A172 (cell line): ENCODE data around the gene SYT14. TPM values are rescaled to one million over a fixed set of nuclear protein-coding genes. Genes with fewer than 3 reads are reported as not detected.
"Not testable (repeated sequence)": the region's sequence is repeated elsewhere in the genome, so short reads cannot be mapped to it uniquely, and the experiment has no call there.

Experiments used
- DNase-seq: peaks from one replicate; pipeline ENCODE4 v3.0.0-alpha.2; 2015; ENCODE audit warnings: low spot score
- total RNA-seq: library from RNA; depleted of rRNA; stranded (reverse); fragments of >200 nt; shearing (Covaris generic); gene quantifications from 2 replicates; pipeline ENCODE4 v1.2.3, GENCODE V29; 2014

Gene SYT14
- total RNA-seq, 1 experiment from 2014 or later, result 11.7 TPM

- DNase-seq, result no peak
Observed at GRCh38 chr1:210025870-210026269, 87.9 kb downstream of the SYT14 start.

DNA sequence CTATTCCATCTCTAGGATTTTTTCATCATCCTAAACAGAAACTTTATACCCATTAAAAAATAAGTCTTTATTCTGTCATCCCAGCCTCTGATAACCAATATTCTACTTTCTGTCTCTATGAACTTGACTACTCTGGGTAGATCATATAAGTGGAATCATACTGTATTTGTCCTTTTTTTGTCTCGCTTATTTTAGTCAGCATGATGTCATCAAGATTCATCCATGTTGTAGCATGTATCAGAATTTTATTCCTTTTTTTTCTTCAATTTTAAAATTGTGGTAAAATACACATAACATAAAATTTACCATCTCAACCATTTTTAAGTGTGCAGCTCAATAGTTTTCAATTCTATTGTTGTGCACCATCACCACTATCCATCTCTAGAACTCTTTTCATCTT lies 90.0 kb downstream of the SYT14 start:
- DNase-seq, result no peak

DNA sequence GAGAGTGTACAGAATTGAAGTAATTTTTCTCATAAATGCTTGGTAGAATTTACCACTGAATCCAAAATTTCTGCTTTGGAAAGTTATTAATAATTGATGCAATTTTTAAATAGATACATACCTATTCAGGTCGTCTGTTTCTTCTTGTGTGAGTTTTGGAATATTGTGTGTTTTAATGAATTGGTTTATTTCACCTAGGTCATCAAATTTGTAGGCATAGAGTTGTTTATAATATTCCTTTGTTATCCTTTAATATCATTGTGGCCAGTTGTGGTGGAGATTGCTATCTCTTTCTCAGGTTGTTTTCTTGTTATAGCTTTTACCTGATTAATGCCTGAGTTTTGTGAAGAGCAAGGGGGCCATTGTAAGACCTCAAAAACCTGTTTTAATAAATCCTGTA lies 93.5 kb downstream of the SYT14 start:
- DNase-seq, result no peak

DNA sequence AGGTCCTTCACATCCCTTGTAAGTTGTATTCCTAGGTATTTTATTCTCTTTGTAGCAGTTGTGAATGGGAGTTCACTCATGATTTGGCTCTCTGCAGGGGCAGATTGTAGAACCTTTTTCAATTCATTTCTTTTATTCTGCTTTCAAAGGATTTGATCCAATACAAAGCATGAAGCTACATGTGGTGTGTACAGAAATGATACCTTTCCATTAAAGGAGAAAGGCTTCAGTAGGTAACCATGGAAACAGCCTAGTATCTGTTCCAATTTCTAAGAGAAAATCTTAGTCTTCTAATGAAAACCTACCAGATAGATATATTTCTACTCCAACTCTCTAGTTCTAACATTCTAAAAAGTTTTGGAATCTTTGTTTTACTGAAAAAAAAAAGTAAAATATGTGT lies 105.0 kb downstream of the SYT14 start:
- no peak for DNase-seq

DNA sequence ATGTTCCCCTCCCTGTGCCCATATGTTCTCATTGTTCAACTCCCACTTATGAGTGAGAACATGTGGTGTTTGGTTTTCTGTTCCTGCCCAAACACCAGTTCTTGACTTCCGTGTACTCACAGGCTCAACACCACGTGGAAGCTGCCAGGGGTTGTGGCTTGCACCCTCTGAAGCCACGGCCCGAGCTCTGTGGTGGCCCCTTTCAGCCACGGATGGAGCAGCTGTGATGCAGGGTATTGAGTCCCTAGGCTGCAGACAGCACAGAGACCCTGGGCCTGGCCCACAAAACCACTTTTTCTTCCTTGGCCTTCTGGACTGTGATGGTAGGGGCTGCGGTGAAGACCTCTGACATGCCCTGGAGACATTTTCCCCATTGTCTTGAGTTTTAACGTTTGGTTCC lies 111.6 kb downstream of the SYT14 start:
- no peak for DNase-seq

DNA sequence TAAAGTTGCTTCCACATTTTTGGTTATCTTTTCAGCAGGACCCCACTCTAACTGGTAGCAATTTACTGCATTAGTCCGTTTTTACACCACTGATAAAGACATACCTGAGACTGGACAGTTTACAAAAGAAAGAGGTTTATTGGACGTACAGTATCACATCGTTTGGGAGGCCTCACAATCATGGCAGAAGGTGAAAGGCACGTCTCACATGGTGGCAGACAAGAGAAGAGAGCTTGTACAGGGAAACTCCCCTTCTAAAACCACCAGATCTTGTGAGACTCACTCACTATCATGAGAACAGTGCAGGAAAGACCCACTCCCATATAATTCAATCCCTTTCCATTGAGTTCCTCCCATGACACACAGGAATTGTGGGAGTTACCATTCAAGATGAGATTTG lies 112.5 kb downstream of the SYT14 start:
- DNase-seq, result not testable (repeated sequence)

GRCh38 chr1:210053126-210053525 lies 115.1 kb downstream of the SYT14 start:
- DNase-seq, result no peak

GRCh38 chr1:210057593-210057992 lies 119.6 kb downstream of the SYT14 start:
- no peak for DNase-seq

- no peak for DNase-seq
Observed at GRCh38 chr1:210061992-210062391, 124.0 kb downstream of the SYT14 start.

GRCh38 chr1:210070531-210070930 lies 132.5 kb downstream of the SYT14 start:
- DNase-seq, result no peak

DNA sequence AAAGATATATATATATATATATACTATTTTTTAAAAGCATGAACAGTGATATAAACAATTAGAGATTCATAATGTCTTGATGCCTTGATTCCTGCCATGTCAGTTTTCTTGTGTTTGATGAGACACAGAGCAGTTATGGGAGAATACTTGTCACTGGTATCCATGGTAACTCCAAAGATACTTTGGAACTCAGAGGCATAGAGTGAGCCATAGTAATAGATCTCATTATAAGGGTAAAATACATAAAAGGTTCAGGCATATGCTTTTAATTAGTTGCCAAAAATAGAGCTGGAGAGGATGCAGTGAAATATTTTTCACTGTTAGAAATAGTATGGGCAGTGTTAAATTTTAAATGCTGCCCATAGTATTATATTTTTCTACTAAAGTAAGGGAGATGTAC lies 134.1 kb downstream of the SYT14 start:
- no peak for DNase-seq

GRCh38 chr1:210072896-210073504 lies 135.0 kb downstream of the SYT14 start:
- DNase-seq, result no peak

DNA sequence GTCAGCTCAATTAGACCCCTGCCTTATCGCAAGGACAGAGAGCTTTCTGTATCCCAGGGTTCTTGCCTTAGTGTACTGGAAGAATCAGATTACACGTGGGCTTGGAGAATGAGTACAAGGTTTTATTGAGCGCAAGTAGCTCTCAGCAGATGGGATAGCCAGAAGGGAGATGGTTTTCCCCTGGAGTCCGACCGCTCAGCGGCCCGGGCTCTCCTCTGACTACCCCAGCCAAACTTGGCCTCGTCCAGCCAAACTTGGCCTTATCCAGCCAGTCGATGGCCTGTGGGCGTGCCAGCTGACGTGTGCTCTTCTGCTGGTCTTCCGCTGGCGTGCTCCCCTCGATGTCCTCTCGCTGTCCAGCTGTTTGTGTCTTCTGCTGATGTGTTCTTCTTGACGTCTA lies 136.9 kb downstream of the SYT14 start:
- no peak for DNase-seq

DNA sequence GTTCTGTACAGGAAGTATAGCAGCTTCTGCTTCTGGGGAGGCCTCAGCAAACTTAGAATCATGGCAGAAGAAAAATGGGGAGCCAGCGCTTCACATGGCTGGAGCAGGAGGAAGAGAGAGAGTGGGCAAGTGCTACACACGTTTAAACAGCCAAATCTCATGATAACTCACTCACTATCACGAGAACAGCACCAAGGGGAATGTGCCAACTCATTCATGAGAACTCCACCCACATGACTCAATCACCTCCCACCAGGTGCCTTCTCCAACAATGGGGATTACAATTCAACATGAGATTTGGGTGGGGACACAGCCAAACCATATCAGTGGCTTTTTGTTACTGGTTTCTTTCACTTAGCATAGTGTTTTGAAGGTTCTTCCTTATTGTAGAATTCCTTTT lies 138.6 kb downstream of the SYT14 start:
- peak; percentile 48 for DNase-seq

GRCh38 chr1:210081494-210081893 lies 143.5 kb downstream of the SYT14 start:
- DNase-seq, result no peak

DNA sequence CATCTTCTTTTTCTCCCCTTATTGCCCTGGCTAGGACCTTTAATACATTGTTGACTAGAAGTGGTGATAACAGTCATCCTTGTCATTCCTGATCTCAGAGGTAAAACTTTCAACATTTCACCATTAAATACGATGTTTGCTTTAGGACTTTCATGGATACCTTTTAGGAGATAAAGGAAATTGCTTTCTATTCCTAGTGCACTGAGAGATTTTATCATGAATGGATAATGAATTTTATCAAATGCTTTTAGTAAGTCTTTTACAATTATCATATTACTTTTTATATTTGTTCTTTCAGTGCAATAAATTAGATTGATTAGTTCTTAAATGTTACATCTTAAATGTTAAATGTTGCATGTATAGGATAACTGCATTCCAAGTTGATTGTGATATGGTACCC lies 147.3 kb downstream of the SYT14 start:
- no peak for DNase-seq

DNA sequence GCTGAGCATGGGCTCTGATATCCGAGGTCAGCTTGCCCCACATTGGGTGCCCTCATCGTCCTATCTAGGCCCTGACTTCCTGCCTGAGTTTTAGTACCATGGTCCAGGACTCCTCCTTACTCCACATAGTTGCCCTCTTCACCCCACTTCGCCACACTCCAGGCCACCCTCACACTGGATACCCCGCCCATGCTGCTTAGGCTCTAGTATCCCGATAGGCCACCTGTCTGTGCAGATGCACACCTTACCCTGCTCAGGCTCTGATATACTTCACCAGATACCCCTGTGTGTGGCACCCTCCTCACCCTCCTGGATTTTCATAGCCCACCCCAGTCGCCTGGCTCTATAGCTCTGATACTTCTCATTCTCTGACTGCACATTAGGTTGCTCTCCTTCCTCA lies 149.0 kb downstream of the SYT14 start:
- no peak for DNase-seq

DNA sequence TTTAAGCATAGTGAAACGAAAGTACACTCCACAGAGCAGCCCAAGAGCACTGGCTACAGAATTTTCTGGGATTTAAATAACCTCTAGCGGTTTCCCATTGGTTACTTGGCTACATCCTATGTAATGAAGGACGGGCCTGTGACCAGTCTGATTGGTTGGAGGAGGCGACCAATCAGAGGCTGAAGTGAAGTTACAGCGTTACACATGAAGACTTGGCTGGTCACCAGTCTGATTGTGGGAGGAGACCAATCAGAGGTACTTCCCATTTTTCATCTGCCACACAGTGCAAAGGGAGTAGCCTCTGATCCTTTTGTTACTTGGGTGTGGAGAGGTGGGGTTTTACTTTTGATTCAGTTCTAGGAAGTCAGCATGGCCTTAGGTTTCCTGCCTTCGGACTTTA lies 151.8 kb downstream of the SYT14 start:
- DNase-seq, result peak; percentile 20

DNA sequence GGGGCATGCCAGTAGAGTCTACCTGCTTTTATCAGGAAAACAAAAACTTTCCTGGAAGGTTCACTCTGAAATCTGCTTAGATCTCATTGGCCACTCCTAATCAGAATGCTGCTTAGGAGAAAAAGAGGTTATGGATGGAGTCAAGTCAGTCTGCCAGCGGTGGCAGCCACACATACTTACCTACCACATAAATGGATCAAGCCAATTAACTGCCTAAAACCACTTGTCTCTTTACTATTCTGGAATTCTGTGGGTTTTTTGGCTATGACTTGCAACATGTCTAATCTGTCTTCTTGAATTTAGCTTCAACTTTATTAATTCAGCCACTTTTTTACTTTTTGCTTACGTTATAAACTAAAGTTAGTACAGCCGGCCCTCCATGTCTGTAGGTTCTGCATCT lies 154.3 kb downstream of the SYT14 start:
- no peak for DNase-seq

GRCh38 chr1:210093461-210093860 lies 155.4 kb downstream of the SYT14 start:
- no peak for DNase-seq

GRCh38 chr1:210098356-210098755 lies 160.3 kb downstream of the SYT14 start:
- peak; percentile 25 for DNase-seq

GRCh38 chr1:210099921-210100320 lies 161.9 kb downstream of the SYT14 start:
- no peak for DNase-seq

- no peak for DNase-seq
Observed at GRCh38 chr1:210104103-210104502, 166.1 kb downstream of the SYT14 start.

GRCh38 chr1:210112906-210113305 lies 174.9 kb downstream of the SYT14 start:
- not testable (repeated sequence) for DNase-seq
